DND-41 (cell line): ENCODE data around the gene XRCC5.
"Not testable (repeated sequence)": the region's sequence is repeated elsewhere in the genome, so short reads cannot be mapped to it uniquely, and the experiment has no call there.

Experiments used
- ATAC-seq: fragments of 200-7000 bp; cut with Tn5 transposase; 3 replicates; pipeline ENCODE4 v1.9.1; 2021; ENCODE audit warnings: low read depth; ENCODE audit not compliant: insufficient read depth
- DNase-seq: peaks from one replicate; pipeline ENCODE4 v3.0.0-alpha.2; 2020
- H2AFZ ChIP-seq: 2 replicates; pipeline ENCODE4 v1.6.0; 2012; ENCODE audit warnings: low read depth, low read length
- H3K27ac ChIP-seq: 2 replicates; pipeline ENCODE4 v1.5.1; 2012; ENCODE audit warnings: low read length, inconsistent platforms
- H3K27me3 ChIP-seq: fragments of 200-600 bp; sonication (generic); 2 replicates; pipeline ENCODE4 v1.6.0; 2012; ENCODE audit warnings: low read length, mild to moderate bottlenecking, inconsistent platforms; ENCODE audit not compliant: insufficient read depth, poor library complexity
- H3K36me3 ChIP-seq: 2 replicates; pipeline ENCODE4 v1.5.1; 2012; ENCODE audit warnings: low read length, inconsistent platforms; ENCODE audit not compliant: insufficient read depth
- H3K4me1 ChIP-seq: 2 replicates; pipeline ENCODE4 v1.5.1; 2012; ENCODE audit warnings: mild to moderate bottlenecking, low read length; ENCODE audit not compliant: insufficient read depth
- H3K4me2 ChIP-seq: 2 replicates; pipeline ENCODE4 v1.6.0; 2012; ENCODE audit warnings: mild to moderate bottlenecking, moderate library complexity, low read length, inconsistent platforms; ENCODE audit not compliant: insufficient read depth
- H3K4me3 ChIP-seq, 2 experiments: fragments of 200-600 bp in 1 of 2; shearing (Covaris generic) in 1 of 2; 2 replicates each; pipeline ENCODE4 v1.5.1; 2012 to 2016; ENCODE audit warnings: inconsistent platforms in 2 of 2, low read length in 2 of 2, mild to moderate bottlenecking in 2 of 2, low read depth in 1 of 2, moderate library complexity in 1 of 2
- H3K79me2 ChIP-seq: 2 replicates; pipeline ENCODE4 v1.6.0; 2012; ENCODE audit warnings: low read length, inconsistent platforms; ENCODE audit not compliant: insufficient read depth
- H3K9ac ChIP-seq: 2 replicates; pipeline ENCODE4 v1.6.0; 2012; ENCODE audit warnings: low read depth, mild to moderate bottlenecking, inconsistent platforms, low read length, moderate library complexity
- H3K9me3 ChIP-seq: 2 replicates; pipeline ENCODE4 v1.5.1; 2012; ENCODE audit warnings: low read length, moderate library complexity, mild to moderate bottlenecking, inconsistent platforms; ENCODE audit not compliant: insufficient read depth, severe bottlenecking
- H4K20me1 ChIP-seq: 2 replicates; pipeline ENCODE4 v1.6.0; 2012; ENCODE audit warnings: low read length; ENCODE audit not compliant: insufficient read depth
- EZH2 ChIP-seq: IDR thresholded peaks from 3 replicates; pipeline ENCODE4 v1.6.1; 2012; ENCODE audit warnings: borderline replicate concordance, low read depth, mild to moderate bottlenecking, moderate library complexity, low read length, inconsistent platforms; ENCODE audit not compliant: severe bottlenecking
- TF ChIP-seq, protein P1 (sequence below): IDR thresholded peaks from 2 replicates; pipeline ENCODE4 v1.5.1; 2012; ENCODE audit warnings: borderline replicate concordance, low read length, moderate library complexity, mild to moderate bottlenecking; ENCODE audit not compliant: poor library complexity, severe bottlenecking; ENCODE audit errors: extremely low read depth

The XRCC5 gene

DNA sequence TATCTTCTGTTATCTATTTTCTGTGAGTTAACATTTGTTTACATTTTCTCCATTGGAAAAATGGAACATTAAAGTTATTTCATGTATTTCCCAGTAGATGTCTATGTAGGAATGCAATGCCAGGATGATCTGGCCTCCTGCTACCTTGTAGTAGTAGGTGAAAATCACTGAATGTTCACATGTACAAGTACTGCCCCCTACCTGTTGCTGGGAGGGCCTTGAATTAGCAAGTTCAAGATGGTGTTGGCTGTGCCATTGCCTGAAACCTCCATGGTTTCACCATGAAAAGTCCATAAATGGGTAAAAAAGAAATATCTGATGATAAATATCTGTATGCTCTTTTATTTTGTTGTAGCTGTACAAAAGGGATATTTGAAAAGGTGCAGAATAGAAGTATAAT is 30.7 kb downstream of the XRCC5 start:
- Histone ChIP-seq H3K79me2 (peaks cover 45% of the 10 kb centered on the region), H2AFZ (no peak overlapping the region)
- peak; percentile 48; the same call in 2 of the 3 replicates for ATAC-seq

GRCh38 chr2:216141516-216141915 is 32.4 kb downstream of the XRCC5 start:
- DNase-seq, H3K9ac ChIP-seq, H3K27me3 ChIP-seq, H3K4me1 ChIP-seq, H3K27ac ChIP-seq, H3K9me3 ChIP-seq, ATAC-seq, H3K4me3 ChIP-seq, H3K4me2 ChIP-seq, H2AFZ ChIP-seq: not testable (repeated sequence)
- H3K79me2 ChIP-seq = peaks cover 45% of the 10 kb centered on the region
- peaks cover 98% of the 10 kb centered on the region for H3K36me3 ChIP-seq
- peaks cover 24% of the 10 kb centered on the region; the same call in 1 of the 2 replicates for H4K20me1 ChIP-seq

More for the DNA sequence above, 30.7 kb downstream of the XRCC5 start:
- Histone ChIP-seq H3K27me3 (no peaks in the 10 kb centered on the region), H3K4me2 (no peak overlapping the region), H3K9me3 (no peaks in the 10 kb centered on the region), H3K4me1 (no peaks in the 10 kb centered on the region), H3K9ac (no peak overlapping the region), H3K36me3 (peaks cover 97% of the 10 kb centered on the region), H3K27ac (no peak overlapping the region), H3K4me3 (no peak overlapping the region), H4K20me1 (peaks cover 28% of the 10 kb centered on the region; the same call in 1 of the 2 replicates)
- no peak for DNase-seq
- TF ChIP-seq, protein P1, sequence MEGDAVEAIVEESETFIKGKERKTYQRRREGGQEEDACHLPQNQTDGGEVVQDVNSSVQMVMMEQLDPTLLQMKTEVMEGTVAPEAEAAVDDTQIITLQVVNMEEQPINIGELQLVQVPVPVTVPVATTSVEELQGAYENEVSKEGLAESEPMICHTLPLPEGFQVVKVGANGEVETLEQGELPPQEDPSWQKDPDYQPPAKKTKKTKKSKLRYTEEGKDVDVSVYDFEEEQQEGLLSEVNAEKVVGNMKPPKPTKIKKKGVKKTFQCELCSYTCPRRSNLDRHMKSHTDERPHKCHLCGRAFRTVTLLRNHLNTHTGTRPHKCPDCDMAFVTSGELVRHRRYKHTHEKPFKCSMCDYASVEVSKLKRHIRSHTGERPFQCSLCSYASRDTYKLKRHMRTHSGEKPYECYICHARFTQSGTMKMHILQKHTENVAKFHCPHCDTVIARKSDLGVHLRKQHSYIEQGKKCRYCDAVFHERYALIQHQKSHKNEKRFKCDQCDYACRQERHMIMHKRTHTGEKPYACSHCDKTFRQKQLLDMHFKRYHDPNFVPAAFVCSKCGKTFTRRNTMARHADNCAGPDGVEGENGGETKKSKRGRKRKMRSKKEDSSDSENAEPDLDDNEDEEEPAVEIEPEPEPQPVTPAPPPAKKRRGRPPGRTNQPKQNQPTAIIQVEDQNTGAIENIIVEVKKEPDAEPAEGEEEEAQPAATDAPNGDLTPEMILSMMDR = peak; percentile 56
- no peak for TF ChIP-seq EZH2

- TF ChIP-seq, protein P1 = no peak
- no peak for TF ChIP-seq EZH2
- H3K27me3 ChIP-seq = no peaks in the 10 kb centered on the region
- H2AFZ ChIP-seq = no peak overlapping the region
- no peak overlapping the region for H3K9ac ChIP-seq
- no peak for DNase-seq
- peaks cover 97% of the 10 kb centered on the region for H3K36me3 ChIP-seq
- no peaks in the 10 kb centered on the region for H3K4me1 ChIP-seq
- no peaks in the 10 kb centered on the region for H3K9me3 ChIP-seq
- peaks cover 46% of the 10 kb centered on the region for H3K79me2 ChIP-seq
- no peak overlapping the region for H3K27ac ChIP-seq
- no peak overlapping the region for H3K4me3 ChIP-seq
- peak; percentile 58; the same call in 2 of the 3 replicates for ATAC-seq
- no peak overlapping the region for H3K4me2 ChIP-seq
- H4K20me1 ChIP-seq = peaks cover 32% of the 10 kb centered on the region; the same call in 1 of the 2 replicates
Measured at GRCh38 chr2:216142540-216142939, 33.4 kb downstream of the XRCC5 start.

DNA sequence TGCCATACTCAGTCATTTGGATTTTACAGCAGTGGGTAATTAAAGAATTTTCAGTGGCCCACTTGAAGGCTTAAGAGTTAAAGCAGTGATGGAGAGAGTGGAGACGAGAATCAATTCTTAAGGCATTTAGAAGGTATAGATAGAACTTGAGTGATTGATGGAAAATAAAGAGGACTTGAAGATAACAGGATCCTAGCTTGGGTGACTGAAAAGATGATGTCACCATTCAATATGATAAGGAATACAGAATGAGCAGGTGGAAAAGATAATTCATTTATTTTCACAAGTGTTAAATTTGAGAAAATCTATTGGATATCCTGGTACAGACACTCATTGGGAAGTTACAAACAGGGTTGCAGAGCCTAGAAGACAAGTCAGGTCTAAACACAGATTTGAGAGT is 35.2 kb downstream of the XRCC5 start:
- no peak for ATAC-seq
- Histone ChIP-seq H3K4me3 (no peak overlapping the region), H3K4me1 (no peaks in the 10 kb centered on the region), H4K20me1 (peaks cover 25% of the 10 kb centered on the region; the same call in 1 of the 2 replicates), H3K36me3 (peaks cover 97% of the 10 kb centered on the region), H2AFZ (no peak overlapping the region), H3K9ac (no peak overlapping the region), H3K9me3 (no peaks in the 10 kb centered on the region), H3K27me3 (no peaks in the 10 kb centered on the region), H3K27ac (no peak overlapping the region), H3K4me2 (no peak overlapping the region), H3K79me2 (peaks cover 52% of the 10 kb centered on the region)
- TF ChIP-seq, protein P1 = no peak
- TF ChIP-seq EZH2 = no peak
- DNase-seq = no peak
